ENCODE measurements around the gene PUDP.

- TF ChIP-seq POLR2AphosphoS5 (IDR thresholded peaks at IDR 0.05; ENCODE audit: borderline replicate concordance, low read depth, low read length) (no peak), EZH2 (IDR thresholded peaks at IDR 0.05) (no peak), FOXP2 (optimal IDR thresholded peaks at IDR 0.05; ENCODE audit: control extremely low read depth, extremely low read length, insufficient read depth) (no peak)
Measured at GRCh38 chrX:7147413-7147977, 458 bp downstream of the PUDP start, which contains the start of gene STS.

Data from SK-N-MC (cell line).